CD4-positive, alpha-beta T cell treated with Interleukin-21 for 1 hour (primary cell): ENCODE results near the gene CTRB1.
"Not testable (repeated sequence)": the region's sequence is repeated elsewhere in the genome, so short reads cannot be mapped to it uniquely, and the experiment has no call there.

Experiments used
- DNase-seq: peaks from one replicate; pipeline ENCODE4 v3.0.0-alpha.2; 2020

Gene CTRB1

GRCh38 chr16:75257886-75258806 is 39.4 kb downstream of the CTRB1 start:
- no peak for DNase-seq

DNA sequence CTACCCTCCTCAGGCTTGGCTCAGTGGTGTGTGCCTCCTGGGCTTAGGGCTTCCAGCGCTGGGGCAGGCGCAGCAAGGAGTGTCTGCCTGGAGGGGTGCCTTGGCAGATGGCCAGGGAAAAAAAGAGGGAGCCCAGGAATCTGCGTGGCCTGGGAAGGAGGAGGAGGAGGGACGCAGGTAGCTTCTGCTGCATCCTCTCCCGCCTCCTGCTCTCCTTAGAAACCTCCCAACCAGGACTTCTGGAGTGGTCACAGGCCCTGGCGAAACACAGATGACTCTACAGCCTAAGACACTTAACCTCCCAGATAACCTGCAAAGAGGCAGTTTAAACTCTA is 40.0 kb downstream of the CTRB1 start:
- no peak for DNase-seq

- no peak for DNase-seq
Observed at GRCh38 chr16:75260851-75261589, 42.2 kb downstream of the CTRB1 start.

- no peak for DNase-seq
Observed at GRCh38 chr16:75261590-75262078, 42.8 kb downstream of the CTRB1 start.

GRCh38 chr16:75262104-75262799 is 43.5 kb downstream of the CTRB1 start:
- no peak for DNase-seq

GRCh38 chr16:75262800-75263127 is 44.0 kb downstream of the CTRB1 start:
- no peak for DNase-seq

DNA sequence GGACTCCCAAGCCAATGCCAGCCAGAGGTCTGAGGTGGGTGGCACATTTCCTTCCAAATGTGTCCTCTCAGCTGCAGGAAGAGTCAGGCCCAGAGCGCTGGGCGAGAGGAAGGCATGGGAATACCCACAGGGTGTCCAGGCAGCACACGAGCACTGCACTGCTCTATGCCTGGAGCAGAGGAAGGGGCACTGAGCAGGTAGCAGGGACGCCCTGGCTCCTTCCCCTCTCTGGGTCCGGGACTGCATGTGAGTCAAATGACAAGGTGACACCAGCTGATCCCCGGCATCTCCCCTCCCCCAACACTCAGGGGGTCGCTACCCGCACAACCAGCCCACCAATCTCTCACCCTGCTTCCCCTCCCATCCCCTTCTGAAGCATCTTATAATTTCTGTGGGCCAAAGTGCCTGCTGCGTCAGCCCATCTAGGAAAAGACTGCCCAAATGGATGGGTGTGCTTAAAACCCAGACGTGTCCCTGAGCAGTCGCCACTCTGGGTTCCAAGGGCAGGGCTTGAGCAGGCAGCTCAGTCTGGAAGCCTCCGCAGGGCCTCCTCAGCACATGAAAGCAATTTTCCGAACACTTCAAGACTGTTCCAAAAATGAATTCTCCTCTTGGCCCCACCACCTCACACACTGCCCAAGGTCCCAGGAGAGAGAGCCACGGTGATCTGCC is 44.6 kb downstream of the CTRB1 start:
- no peak for DNase-seq

DNA sequence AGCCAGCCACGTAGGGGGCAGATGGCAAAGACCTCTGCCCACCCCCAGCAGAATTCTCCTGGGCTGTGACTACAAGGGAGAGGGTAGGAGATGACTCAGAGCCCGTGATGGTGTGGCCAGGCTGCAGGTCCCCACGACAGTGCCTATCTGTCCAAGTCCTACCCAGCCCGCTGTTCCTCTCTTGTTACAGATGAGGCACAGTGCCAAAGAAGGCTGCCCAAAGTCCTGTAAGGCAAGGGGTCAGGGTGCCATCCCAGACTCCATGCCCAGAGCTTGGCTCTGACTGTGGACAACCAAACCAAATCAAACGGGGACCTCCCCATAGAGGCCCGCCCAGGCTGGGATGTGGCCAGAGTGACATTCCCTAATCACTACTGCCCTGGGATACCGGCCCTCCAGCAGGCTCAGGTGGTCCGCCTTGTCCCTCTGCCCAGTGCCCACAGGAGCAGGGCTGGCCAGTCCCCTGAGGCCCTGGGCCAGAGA is 45.2 kb downstream of the CTRB1 start:
- no peak for DNase-seq

DNA sequence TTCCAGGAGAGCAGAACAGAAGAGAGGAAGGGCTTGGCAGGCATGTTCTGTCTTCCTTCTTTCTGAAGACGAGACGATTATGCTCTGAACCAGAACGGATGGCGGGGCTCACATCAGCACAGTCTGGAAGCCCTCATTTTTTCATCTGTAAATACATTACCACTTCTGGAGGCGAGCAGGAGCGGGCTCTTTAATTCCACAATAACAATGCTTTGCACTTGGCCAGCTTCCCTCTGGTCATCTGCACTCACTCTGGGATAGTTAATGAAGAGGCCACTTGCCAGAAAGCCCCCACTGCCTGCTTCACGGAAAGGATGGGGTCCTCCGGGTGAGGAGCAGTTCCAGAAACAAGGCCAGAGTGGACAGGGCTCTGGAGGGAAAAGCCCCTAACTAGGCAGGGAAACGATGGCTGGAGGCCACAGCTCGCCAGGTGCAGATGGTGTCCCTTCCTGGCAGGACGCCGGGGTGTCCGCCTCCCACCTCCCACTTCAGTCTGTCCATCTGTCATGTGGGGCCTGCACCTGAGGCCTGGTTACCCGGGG is 45.7 kb downstream of the CTRB1 start:
- no peak for DNase-seq

DNA sequence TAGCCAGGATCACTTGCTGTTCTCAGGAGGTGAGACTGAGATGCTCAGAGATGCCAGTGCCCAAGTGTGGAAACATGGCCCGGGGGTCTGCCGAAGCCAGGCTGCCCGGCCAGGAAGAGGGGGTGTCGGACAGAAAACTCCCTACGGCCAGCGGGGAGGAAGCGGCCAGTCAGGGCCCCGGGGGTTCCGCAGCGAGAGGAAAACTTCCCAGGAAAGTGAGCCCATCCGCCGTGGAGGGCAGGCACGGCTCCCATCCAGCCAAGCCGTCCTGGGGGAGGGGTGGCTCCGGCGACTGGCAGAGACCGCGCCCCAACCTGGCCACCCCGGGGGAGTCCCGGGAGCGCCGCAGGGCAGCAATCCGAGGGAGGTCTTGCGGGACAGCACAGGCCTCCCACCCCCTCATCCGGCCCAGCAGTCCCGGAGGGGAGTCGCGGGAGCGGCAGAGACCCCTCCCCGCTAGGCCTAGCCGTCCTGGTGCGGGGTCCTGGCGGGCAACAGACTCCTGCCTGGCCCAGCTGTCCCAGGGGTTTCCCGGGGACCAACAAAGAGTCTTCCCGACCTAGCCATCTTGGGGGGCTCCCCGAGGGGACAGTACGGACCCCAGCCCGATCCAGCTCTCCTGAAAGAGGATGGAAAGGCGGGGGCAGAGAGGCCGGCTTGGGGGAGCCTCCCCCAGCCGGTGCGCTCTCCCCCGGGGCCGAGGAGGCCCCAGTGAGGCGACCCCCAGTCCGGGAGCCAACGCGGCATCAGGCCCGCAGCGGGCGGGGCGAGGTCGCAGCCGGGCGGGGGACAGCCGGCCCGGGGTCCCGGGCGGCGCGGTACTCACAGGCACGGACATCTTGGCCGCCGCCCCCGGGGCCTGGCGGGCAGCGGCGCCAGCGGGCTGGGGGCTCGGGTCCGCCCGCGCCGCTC is 46.5 kb downstream of the CTRB1 start:
- DNase-seq: no peak

DNA sequence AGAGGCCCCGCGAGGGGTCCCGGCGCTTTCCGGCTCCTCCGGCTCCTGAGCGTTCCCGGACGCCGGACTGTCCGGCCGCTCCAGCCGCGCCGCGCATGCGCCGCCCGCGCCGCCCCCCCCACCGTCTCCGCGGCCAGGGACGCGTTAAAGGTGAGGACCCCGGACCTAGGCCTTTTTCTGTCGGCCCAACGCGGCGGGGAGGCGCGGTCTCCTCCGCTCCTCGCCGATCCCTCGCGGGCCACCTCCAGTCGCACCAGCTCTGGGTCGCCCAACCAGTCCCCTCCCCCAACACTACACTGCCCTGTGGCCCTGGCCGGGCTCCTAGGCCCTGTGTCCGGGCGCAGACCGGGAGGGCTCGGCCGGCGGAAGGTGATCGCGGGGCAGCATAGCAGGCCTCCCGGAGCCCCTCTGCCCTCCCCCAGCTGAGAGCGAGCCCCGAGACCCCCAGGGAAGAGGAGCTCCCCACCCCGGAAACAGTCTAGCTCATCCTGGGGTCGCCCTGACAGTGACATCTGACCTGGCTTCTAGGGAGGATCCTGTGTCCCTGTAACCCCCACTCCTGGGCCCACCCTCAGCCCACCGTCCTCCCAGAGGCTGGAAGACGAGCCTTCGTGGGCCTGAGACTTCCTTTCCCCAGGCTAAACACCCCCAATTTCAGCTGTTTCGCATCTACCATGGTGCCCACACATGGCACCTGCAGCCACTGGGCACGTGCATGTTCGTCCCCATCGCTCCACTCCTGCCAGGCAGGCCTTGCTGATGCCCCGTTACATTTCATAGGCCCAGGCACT is 47.3 kb downstream of the CTRB1 start:
- no peak for DNase-seq

GRCh38 chr16:75266738-75267630 is 48.2 kb downstream of the CTRB1 start:
- no peak for DNase-seq

DNA sequence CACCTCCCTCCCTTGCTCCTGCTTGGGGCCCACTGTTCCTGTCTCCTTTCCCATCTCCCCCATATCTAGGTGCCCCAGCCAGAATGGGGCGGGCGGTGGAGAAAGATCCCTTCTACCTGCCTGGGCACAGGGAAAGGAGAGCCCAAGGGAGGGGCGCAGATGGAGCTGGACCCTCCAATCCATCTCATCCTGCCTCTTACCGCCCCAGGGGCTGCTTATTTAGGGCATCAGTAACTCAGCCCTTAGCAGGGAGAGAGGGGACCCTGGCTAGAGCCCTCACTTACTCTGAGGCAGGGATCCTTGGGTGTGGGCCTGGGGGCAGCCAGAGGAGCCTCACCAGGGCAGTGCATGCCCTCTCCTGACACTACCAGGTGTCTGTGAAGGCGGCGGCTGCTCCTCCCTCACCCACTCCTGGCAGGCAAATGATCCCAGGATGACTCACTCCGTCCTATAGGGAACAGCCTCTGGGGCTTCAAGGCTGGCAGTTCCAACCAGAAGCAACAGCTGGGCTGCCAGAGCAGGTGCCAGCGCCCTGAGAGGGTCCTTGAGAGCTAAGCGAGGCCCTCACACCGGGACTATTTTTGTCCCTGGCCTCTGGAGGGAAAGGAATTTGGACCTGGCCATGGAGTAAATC is 49.0 kb downstream of the CTRB1 start:
- no peak for DNase-seq

DNA sequence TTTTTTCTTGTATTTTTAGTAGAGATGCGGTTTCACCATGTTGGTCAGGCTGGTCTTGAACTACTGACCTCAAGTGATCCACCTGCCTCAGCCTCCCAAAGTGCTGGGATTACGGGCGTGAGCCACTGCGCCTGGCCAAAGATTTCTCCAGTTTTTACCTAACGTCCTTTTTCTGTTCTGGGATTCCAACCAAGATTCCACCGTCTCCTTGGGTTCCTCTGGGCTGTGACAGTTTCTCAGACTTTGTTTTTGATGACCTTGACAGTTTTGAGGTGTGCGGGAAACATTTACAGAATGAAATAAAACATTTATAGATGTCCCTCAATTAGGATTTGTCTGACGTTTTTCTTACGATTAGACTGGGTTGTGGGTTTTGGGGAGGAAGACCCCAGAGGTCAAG is 50.6 kb downstream of the CTRB1 start:
- DNase-seq: not testable (repeated sequence)

DNA sequence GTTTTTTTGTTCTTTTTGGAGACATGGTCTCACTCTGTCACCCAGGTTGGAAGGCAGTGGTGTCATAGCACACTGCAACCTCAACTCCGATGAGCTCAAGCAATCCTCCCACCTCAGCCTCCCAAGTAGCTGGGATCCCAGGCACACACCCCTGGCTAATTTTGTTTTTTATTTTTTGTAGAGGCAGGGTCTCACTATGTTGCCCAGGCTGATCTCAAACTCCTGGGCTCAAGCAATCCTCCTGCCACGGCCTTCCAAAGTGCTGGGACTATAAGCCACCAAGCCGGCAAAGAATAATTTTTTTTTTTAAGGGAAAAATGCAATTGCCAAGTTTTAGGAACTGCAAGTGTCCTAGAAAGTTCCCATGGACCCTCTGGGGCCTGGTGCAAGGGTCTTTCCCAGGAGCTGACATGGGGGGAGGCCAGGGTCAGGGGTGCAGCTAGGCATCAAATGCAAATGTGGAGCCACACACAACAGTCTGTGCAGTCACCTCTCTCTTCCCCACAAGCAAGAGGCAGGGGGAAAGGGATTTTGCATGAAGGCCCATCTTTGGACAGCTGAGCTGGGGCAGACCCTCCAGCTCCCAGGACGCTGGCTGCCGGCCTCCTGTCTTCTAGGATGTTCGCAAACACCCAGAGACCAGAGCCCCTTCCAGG is 52.8 kb downstream of the CTRB1 start:
- DNase-seq: no peak

DNA sequence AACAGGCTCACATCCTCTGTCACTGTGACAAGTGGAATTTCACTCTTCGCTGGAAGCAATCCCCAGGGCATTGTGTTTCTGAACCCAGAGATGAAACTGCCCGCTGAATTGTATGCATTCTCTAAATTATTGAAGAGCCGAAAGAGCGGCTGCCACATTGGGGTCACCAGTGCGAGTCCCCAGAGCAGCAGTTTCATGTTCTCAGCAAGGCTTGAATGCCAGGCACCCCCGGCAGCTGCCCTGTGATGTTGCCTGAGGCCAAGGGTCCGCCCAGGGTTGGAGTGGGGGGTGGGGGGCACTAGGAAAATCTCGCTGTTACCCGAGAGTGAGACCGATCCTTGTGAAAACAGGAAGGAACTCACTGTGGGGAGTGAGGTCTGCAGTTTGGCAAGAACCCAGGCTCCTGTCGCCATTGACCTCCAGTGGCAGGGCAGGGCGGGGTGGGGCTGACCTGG is 53.3 kb downstream of the CTRB1 start:
- no peak for DNase-seq

DNA sequence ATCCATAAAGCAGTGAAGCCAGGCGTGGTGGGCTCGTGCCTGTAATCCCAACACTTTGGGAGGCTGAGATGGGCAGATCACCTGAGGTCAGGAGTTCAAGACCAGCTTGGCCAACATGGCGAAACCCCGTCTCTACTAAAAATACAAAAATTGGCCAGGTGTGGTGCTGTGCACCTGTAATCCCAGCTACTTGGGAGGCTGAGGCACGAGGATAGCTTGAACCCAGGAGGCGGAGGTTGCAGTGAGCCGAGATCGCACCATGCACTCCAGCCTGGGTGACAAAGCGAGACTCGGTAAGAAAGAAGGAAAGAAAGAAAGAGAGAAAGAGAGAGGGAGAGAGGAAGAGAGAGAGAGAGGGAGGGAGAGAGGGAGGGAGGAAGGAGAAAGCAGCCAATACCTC is 53.8 kb downstream of the CTRB1 start:
- not testable (repeated sequence) for DNase-seq
